ENCODE measurements around the gene SPOUT1.

The SPOUT1 gene

DNA sequence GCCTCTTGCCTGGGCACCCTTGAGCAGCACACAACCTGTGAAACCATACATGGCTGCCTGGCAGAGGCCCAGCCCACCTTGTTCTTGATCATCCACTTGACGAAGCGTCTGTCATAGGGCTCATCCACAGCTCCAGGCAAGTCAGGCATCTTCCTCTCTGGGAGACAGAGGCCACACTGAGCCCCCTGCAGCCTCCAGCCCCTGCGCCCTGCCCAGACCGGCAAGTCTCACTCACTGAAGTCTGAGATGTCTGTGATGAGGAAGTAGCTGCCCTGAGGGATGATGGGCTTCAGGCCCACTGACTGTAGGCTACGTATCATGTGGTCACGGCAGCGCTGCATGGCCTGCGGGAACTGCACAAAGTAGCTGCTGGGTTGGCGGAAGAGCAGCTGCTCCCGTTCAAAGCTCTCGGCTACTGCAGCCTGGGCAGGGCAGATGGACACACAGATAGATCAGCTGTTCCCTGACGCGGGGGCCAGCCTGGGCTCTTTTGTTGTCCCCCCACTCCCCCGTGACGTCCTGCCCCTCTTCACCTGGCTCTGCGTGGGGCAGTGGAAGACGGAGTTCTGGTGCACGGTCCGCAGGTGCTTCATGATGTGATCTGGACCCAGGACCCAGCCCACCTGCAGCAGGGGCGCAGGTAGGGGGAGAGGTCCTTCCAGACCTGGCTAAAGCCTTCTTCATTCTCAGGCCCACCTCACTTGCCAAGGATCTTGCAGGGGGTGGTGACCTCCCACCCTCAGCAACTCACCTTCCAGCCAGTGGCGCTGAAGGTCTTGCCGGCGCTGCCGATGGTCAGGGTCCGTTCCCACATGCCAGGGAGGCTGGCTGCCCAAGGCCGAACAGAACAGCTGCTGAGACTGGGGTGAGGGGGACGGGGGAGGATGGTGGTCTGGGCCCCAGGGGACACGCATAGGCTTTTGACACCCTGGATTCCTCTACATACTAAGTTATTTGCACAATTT, 5.9 kb upstream of the SPOUT1 start:
- DNase-seq: no peak

DNA sequence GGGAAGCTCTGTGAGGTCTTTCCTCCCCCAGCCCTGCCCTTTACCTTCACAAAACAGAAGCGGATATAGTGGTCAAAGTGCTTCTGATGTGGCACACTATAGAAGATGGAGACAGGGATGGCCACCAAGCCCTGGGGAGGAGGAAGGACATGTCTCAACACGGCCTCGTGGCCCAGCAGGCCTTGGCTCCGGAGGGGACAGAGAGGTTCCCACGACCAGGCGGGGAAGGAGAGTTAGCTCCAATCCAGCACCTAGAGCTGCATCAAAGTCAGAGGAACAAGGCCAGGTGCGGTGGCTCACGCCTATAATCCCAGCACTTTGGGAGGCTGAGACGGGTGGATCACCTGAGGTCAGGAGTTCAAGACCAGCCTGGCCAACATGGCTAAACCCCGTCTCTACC, 4.1 kb upstream of the SPOUT1 start:
- DNase-seq: no peak

DNA sequence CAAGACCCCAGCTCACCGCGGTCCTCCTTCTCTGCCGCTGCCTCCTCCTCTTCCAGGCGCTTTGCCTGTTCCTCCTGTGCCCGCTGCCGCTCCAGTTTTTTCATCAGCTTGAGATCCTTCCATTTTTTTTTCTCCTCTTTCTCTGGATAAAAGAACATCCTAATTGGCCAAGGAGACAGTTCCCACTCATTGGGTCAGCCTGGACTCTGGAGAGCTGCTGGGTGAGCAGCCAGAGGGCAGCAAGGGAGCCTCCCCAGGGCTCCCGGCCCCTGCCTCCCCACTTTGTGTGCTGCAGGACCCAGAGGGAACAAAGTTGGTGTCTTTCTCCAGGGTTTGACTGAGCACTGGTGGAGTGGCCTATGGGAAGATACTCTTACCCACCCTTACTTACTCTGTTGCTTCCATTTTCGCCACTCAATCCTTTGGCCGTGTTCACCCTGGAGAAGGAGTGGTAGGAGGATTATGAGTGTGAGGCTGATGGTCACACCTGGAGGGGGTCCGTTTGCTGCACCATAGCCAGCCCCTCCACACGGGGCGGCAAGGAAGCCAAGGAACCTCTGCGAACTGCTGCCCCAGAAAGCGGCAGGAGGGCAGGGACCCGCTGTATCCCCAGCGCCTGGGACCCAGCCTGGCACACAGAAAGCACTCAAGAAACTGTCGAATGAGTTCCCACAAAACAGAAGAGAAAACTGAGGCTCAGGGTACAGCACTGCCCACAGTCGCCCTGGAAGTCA, 708 bp downstream of the SPOUT1 start:
- DNase-seq: no peak

DNA sequence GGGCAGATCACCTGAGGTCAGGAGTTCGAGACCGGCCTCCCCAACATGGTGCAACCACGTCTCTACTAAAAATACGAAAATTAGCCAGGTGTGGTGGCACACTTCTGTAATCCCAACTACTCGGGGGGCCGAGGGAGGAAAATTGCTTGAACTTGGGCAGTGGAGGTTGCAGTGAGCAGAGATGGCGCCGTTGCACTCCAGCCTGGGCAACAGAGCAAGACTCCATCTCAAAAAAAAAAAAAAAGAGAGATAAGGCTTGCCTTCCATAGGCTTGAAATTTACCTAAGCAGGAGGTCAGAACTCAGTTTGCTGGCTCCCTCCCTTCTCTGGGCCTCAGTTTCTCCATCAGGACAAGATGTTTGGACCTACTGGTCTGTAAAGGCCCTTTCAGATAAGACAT, 1.3 kb downstream of the SPOUT1 start:
- DNase-seq: no peak

DNA sequence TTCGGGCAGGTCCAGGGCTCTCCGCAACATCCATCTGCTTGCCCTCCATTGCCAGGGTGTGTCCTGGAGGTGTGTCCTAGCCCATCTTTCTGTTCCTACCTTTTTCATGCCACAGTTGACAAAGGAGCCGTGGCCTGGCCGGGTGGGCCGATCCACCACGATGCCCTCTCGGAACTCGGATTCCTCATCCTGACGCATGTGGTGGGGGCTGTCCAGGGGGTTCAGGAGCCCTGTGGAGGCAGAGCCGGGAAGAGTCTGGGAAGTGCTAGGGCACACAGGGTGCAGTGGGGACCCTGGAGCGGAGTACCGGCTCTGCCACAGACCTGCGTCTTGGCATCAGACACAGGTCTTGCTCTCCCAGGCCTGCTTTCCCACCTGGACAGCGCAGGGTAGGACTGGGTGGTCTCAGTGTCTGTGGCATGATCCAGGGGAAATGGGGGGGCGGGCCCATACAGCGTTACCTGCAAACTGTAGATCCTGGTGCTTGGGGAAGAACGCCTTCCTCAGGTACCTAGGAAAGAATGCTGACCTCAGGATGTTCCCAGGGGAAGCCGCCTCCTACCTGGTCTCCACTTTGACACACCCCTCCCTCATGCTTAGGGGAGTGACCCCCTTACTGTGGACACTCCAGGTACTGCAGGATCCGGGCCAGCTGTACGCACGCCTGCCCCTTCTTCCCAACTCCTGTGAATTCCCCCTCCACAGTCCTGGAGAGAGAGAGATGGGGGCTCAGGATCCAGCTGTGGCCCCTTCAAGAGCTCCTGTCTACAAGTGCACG, 3.5 kb downstream of the SPOUT1 start:
- DNase-seq: no peak

DNA sequence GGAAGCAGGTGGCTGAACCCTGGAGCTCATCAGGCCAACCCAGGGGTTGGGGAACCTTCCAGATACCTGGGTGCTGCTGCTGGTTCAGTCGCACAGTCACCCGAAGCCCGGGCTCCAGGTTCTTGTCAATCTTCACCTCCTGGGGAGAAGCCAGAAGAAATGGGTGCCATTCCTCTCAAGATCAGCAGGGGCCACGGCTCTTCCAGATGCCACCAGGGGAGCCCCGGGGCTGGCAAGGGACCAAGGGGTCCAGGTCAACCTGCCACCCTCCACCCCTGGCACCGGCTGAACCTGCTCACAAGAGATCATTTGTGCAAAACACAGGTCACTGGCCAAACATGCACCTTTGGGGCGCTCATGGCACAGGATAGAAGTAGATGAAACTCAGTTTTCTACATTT, 4.7 kb downstream of the SPOUT1 start:
- DNase-seq: no peak

DNA sequence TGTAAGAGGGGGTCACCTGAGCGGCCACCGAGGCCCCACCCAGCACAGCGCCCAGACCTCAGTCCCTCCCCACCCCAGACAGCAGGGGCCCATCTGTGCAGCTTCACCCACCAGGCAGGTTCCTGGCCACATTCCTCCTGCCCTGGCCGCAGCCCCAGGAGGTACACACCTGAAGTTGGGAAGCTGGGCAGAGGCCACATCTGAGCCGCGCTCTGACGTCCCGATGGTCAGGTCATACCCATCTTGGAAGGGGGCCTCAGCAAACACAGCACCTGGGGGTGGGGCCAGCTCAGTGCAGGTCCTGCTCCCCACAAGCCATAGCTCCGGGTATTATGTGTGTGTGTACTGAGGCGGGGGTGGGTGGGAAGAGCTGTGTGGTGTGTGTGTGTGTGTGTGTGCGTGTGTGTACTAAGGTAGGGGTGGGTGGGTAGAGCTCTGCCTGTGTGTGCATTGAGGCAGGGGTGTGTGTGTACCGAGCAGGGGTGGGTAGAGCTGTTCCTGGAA, 5.6 kb downstream of the SPOUT1 start:
- no peak for DNase-seq

DNA sequence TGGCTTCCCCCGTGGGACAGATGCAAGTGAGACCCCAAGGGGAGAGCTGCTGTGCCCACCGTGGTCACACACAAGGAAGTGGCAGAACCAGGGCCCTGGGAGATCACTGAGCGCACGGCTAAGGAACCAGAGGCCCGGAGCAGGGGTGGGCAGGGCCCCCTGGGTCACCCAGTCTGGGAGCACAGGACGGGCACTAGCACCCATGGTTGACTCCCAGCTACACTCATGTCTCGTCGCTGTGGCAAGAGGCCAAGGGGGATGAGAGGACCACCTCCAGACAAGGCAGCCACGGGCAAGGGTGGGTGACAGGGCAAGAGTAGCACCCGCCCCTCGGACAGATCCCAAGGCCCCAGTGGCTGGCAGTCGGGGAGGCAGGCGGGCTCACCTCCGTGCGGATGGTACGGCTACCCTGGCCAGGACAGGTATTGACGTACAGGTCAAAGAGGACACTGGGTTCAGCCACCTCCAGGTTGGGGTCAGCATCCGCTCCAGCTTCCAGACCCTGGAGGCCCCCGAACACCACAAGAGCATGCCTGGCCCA, 6.2 kb downstream of the SPOUT1 start:
- no peak for DNase-seq

DNA sequence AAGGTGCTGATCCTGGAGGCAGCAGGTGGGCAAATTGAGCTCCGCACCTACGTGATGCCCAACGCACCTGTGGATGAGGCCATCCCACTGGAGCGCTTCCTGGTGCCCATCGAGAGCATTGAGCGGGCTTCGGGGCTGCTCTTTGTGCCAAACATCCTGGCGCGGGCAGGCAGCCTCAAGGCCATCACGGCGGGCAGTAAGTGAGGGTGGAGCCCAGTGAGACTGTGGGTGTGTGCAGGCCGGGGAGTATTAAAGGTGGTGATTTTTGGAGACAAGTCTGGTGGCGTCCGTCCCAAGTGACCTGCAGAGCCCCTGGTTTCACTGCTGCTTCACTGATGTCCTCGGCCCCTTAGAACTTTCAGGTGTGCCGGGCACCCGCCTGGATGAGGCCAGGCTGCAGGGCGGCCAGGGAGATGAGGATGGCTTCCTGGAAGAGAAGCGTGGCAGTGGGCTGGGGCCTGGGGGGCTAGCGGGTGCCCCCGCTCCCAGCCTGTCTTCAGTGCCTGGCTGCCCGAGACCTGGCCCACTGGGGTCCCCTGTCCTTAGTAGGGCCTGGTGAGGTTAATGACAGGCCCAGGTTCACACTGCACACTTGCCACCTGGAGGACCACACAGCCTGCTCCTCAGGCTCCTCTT, 7.1 kb downstream of the SPOUT1 start:
- DNase-seq: no peak

DNA sequence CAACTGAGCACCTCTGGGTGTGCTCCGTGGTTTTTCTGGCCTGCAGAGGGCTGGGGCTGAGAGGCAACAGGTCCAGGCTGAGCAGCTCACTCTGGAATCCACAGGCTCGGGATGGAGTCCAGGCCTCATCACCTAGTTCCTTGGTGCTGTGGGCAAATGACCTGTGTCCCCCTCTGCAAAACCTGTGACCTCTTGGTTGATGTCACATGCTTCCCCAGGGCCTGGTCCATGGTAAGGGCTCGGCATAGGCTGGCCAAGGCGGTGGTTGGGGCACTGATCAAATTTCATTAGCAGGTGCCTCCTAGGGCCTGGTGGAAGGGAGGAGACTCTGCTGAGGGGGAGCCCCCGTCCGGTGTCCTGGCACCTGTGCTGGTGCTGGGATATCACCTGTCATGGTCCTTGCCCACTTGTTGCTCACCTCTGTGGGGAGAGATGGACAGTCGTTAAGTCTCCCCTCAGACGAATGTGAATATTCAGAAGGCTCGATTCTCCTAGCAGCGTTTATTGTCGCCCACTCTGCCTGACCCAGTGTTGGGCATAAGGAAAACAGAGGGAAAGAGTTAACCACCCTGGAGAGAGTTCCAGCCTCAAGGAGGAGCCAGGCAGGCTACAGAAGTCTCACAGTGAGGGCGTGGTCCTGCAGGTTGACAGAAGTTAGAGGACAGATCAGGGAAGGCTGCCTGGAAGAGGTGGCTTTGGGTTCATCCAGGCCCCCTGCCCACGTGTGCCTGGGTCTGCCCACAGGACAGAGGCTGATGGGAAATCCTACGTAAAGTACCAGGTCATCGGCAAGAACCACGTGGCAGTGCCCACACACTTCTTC, 7.8 kb downstream of the SPOUT1 start:
- no peak for DNase-seq

DNA sequence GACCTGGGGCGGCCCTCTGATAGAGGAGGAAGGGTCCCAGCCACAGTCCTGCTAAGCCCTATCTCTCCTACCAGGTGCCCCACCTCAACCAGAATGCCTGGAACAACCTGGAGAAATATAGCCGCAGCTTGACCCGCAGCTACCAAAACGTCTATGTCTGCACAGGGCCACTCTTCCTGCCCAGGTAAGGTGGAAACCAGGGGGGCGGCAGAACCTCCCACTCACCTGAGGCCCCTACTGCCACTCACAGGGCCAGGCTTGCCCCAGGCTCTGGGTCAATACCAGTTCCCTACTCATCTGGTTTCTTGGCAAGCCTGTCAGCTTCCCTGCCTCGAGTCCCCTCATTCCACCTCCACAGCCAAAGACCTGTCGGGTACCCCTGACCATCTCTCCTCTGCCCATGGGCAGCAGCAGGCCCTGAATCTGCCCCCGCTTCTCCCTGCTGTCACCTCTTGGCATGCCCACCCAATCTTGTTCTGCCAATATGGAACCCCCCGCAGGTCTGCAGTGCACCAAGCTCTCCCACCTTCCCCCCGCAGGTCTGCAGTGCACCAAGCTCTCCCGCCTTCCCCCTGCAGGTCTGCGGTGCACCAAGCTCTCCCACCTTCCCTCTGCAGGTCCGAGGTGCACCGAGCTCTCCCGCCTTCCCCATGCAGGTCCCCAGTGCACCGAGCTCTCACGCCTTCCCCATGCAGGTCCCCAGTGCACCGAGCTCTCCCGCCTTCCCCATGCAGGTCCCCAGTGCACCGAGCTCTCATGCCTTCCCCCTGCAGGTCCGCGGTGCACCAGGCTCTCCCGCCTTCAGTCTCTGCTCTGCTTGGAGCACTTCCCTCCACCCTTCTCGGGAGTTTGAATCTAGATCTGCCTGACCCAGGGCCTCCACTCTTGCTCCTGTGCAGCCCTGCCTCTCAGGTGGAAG, 8.7 kb downstream of the SPOUT1 start:
- no peak for DNase-seq

DNA sequence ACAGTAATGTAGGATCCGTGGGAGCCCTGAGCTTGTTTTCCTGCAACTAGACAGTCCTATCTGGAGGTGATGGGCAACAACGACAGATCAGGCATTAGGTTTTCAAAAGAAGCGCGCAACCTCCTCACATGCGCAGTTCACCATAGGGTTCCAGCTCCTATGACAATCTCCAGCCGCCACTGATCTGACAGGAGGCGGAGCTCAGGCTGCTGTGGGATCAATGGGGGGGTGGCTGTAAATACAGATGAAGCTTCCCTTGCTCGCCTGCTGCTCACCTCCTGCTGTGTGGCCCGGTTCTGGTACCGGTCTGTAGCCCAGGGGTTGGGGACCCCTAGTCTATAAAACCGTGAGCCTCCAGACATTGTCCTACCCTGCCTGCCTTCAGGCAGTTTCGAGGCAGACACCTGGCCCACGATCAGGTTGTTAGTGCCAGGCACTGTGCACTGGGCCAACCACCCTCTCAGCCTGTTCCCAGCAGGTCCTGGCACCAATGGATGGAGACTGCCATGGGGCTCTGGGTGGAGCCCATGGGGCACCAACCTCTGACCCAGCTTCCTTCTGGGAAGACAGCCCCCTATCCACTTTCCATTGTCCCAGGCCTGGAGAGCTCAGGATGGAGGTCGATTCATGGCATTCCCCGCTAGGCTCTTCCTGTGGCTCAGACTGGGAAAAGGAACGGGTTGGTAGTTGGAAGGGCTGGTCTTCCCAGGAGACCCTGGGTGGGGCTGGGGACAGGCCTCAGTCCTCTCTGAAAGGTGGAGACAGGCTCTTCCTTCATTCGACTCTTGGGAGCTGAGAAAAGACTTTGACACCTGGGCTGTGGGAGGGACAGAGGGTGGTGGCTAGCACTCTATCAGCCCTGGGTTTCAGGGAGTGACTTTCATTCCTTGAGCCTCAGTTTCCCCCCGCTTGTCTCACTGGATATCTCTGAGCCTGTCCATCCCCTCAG, 9.6 kb downstream of the SPOUT1 start:
- no peak for DNase-seq

DNA sequence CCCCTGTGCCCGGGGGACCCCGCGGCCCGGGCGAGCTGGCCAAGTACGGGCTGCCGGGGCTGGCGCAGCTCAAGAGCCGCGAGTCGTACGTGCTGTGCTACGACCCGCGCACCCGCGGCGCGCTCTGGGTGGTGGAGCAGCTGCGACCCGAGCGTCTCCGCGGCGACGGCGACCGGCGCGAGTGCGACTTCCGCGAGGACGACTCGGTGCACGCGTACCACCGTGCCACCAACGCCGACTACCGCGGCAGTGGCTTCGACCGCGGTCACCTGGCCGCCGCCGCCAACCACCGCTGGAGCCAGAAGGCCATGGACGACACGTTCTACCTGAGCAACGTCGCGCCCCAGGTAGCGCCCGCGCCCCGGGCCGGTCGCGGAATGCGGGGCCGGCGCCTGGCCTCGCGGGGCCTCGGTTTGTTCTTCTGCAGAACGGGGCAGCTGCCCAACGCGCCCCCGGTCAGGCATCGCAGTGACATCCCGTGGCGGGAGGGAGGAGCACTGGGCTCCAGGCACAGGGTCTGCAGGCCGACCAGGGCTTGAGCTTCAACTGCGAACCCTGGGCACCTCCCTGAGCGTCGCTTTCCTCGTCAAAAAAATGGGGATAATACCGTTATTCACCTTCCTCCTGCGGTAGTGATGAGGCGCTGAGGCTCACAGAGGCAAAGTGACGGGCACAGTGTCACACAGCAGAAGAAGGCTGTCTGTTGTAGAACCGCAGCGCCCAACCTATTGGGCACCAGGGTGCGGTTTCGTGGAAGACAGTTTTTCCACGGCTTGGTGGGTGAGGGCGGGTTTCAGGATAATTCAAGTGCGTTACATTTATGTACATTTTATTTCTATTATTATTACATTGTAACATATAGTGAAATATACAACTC, 10.5 kb downstream of the SPOUT1 start:
- DNase-seq: no peak

DNA sequence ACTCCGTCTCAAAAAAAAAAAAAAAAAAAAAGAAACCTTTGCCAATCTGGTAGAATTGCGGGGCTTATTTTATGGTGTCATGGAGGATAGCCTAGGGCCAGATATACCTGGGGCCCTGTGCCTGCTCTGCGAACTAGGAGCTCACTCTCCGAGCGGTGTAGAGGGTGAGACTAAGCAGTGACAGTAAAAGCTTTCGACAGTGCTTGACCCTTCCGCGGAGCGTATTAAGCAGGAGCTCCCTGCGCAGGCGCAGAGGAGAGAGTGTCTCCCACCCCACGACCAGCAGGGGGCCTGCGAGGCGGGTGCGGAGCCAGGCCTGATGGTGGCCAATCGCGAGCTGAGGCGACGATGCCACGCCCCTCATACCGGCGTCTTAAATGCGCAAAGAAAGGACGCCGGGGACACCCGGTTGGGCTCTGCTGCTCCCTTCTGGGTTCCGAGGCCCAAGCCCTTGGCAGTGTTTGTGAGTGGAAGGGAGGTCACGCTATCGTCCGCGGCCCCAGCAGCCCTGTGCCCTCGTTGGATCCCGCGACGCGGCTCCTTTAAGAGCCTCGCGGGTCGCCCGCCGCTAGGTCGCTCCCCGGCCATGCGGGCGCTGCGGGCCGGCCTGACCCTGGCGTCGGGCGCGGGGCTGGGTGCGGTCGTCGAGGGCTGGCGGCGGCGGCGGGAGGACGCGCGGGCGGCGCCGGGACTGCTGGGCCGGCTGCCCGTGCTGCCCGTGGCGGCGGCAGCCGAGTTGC, 11.3 kb downstream of the SPOUT1 start, which contains the start of gene ENDOG:
Gene ENDOG (plus strand): TSS at position 402 of the 740 bp plus-strand sequence. CDS start 185 bp downstream, at position 587.
- peak; percentile 94 for DNase-seq

DNA sequence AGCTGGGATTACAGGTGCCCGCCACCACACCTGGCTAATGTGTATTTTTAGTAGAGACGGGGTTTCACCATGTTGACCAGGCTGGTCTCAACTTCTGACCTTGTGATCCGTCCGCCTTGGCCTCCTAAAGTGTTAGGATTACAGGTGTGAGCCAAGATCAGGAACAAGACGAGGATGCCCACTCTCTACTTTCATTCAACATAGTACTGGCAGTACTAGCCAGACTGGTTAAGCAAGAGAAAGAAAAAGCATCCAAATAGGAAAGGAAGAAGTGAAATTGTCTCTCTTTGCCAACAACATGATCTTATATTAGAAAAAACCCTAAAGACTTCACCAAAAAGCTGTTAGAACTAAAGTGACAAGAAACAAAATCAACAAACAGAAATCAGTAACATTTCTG, 18.7 kb downstream of the SPOUT1 start:
- no peak for DNase-seq

DNA sequence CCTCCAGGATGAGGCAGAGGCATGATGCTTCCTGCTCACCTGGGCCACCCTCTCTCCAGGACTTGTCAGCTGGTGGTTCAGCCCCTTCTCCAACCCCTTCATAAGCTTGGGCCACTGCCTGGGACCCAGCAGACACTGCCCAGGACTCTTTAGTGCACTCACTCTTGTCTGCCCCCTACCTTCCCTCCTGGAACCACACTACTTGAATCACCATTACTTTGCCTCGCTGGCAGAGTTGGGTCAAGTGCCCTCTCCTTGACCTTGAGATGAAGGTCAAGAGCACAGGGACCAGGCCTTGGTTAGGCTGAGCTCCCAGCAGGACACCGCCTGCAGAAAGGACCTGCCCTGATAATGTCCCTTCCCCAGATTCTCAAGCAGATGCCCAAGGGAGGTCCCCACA, 19.8 kb downstream of the SPOUT1 start:
- DNase-seq: no peak

DNA sequence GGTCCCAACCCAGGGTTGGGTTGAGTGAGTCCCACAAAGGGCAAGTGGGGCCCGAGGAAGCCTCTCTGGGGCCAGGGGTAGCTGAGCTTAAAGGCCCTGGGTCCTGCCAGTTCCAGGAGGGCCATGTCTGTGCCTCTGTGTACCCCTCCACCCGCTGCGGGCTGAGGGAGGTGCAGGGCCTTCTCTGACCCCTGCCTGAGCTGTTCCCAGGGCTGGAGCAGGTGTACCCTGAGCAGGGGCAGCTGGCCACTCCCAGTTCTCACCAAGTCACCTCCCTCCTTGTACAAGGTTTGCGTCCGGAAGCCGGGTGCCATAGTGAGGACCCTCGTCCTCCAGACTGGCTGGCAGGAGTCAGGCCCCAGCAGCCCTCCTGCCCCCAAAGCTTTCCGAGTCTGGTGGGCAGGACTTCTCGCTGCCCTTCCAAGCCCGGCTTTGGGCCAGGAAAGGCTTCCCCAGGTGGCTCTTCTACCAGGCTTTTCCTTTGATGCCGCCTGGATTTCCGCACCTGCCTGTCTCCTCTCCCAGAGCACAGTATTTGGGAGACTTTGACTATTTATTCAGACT, 20.5 kb downstream of the SPOUT1 start:
- DNase-seq: no peak

Data from T1000 (cell line).